ENCODE results near the gene HLA-A. TPM values are rescaled to one million over a fixed set of nuclear protein-coding genes. Genes with fewer than 3 reads are reported as not detected.

The HLA-A gene
- total RNA-seq, 3 donors from 2014 or later: 833 to 1,988 (median 1,901) TPM

DNA sequence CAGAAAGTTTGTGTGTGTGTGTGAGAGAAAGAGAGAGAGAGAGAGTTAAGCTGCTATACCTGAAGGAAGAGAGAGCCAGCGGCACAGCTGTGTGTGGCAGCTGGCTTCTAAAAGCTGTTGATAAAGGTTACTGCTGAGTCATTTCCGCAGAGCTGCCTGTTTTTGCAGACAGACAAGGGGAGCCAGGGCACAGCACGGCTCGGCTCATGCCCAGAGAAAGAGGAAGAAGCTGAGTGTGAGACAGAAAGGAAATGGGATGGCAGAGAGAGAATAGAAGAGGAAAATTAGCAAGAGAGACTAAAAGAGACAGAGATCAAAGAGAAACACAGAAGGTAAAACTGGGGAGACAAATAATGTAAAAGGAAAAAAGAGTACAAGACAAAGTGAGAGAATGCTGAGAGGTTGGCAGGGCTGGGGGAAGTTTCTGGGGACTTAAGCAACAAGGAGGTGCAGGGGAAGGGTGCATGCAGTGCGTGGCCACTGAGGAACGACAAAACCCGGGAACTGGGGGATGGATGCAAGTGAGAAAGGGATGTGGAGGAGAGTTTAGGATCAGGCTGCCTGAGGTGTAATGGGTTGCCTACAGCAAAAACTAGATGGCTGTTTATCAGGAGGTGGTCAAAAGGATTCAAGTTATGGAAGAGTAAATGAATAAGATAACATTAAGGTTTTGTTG lies 22.7 kb downstream of the HLA-A start:
- Histone ChIP-seq H3K36me3 (ENCODE audit: low read depth) (no peaks in the 10 kb centered on the region), H3K4me3 (no peak overlapping the region), H3K9me3 (no peaks in the 10 kb centered on the region), H3K4me1 (ENCODE audit: low read depth) (peaks cover 43% of the 10 kb centered on the region)
- intact Hi-C loops (cut with DNase I, micrococcal nuclease): no loop called here
- peak; percentile 80 to 88 (median 87) for DNase-seq
- TF ChIP-seq CTCF (IDR thresholded peaks at IDR 0.05): no peak
- ATAC-seq: peak; percentile 83

GRCh38 chr6:29965563-29965872 lies 23.2 kb downstream of the HLA-A start:
- H3K4me1 ChIP-seq (ENCODE audit: low read depth): peaks cover 43% of the 10 kb centered on the region
- DNase-seq (no peak), ATAC-seq (no peak)
- intact Hi-C loops (cut with DNase I, micrococcal nuclease): no loop called here
- H3K36me3 ChIP-seq (ENCODE audit: low read depth): no peaks in the 10 kb centered on the region
- no peaks in the 10 kb centered on the region for H3K9me3 ChIP-seq
- no peak for TF ChIP-seq CTCF (IDR thresholded peaks at IDR 0.05)
- H3K4me3 ChIP-seq: no peak overlapping the region

DNA sequence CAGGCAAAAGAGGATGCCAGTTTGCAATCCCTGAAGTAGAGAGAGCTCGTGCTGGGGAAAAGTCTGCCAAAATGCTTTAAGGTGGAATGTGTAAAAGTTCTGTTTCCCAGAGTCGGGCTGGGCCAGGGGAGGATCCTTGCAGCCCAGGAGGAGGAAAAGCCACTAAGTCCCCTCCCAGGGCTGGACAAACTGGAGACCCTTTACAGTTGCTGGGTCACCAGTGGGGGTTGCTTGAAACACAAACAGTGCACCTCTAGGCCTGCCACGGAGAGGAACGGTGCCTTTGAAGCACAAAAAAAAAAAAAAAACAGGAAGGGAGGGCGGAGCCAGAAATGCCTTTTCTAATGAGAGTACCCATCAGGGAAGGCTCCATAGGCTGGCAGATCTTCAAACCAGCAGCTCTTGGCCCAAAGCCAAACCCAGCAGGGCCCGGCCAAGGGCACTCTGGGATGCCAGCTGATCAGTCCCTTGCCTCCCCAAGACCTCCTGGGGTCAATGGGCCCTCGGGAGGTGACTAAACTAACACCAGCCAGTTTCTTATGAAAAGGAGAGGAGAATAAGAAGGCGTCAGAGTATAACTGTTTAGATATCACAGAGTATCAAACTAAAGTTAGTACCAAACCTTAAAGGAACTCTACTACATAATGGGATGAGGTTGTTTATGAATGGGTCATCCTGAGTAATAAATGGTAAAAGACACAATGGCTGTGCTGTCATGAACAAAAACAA lies 23.7 kb downstream of the HLA-A start:
- no peak for TF ChIP-seq CTCF (IDR thresholded peaks at IDR 0.05)
- no peaks in the 10 kb centered on the region for H3K9me3 ChIP-seq
- H3K36me3 ChIP-seq (ENCODE audit: low read depth): no peaks in the 10 kb centered on the region
- H3K4me1 ChIP-seq (ENCODE audit: low read depth): peaks cover 43% of the 10 kb centered on the region
- peak; percentile 90 to 91 (median 90) for DNase-seq
- no peak overlapping the region for H3K4me3 ChIP-seq
- ATAC-seq: peak; percentile 76
- intact Hi-C loops (cut with DNase I, micrococcal nuclease): no loop called here

DNA sequence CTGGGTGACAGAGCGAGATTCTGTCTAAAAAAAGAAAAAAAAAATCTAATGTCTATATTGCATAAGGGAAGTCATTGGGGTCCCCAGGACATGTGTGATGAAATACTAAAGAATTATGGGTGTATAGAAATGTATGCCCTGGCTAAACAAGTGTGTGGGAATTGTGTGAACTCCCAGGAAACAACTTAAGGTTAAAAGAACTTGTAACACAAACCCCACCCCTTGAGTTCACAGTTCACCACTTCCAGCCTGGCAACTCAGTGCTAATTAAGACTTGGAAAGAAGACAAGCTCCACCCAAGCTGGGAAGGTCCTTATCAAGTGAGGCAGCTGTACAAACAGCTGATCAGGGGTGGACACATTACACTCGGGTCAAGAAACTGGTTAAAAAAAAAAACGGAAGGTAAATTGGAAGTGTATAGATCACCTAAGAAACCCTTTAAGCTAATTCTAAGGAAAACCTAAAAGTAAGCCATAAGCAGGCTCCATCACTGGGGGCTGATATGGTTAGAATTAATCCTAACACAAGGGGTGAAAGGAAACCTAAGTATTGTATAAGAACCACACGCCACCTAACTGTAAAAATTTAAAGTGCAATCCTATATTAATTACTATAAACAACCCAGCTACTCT lies 25.2 kb downstream of the HLA-A start:
- intact Hi-C loops (cut with DNase I, micrococcal nuclease): no loop called here

GRCh38 chr6:29968130-29968529 lies 25.8 kb downstream of the HLA-A start:
- H3K4me1 ChIP-seq (ENCODE audit: low read depth): peaks cover 43% of the 10 kb centered on the region
- no peak for ATAC-seq
- no peak for TF ChIP-seq CTCF (IDR thresholded peaks at IDR 0.05)
- H3K4me3 ChIP-seq: no peak overlapping the region
- no peak for DNase-seq
- H3K36me3 ChIP-seq (ENCODE audit: low read depth): no peaks in the 10 kb centered on the region
- intact Hi-C loops (cut with DNase I, micrococcal nuclease): no loop called here
- H3K9me3 ChIP-seq: no peaks in the 10 kb centered on the region

More for the DNA sequence above, 25.2 kb downstream of the HLA-A start:
- H3K4me1 ChIP-seq (ENCODE audit: low read depth): peaks cover 43% of the 10 kb centered on the region
- no peak for TF ChIP-seq CTCF (IDR thresholded peaks at IDR 0.05)
- no peaks in the 10 kb centered on the region for H3K9me3 ChIP-seq
- no peaks in the 10 kb centered on the region for H3K36me3 ChIP-seq (ENCODE audit: low read depth)
- DNase-seq (peak; percentile 49 to 90 (median 65)), ATAC-seq (peak; percentile 80)
- H3K4me3 ChIP-seq: no peak overlapping the region
